ENCODE measurements around the gene PSMG3.

PSMG3 gene

GRCh38 chr7:1578513-1578912, 8.7 kb upstream of the PSMG3 start:
- DNase-seq, result no peak

GRCh38 chr7:1576521-1577253, 6.9 kb upstream of the PSMG3 start:
- no peak for DNase-seq

GRCh38 chr7:1575809-1576208, 6.0 kb upstream of the PSMG3 start:
- no peak for DNase-seq

GRCh38 chr7:1572111-1572822, 2.4 kb upstream of the PSMG3 start:
- DNase-seq, result no peak

GRCh38 chr7:1569440-1569832, 396 bp downstream of the PSMG3 start:
- DNase-seq, result no peak

GRCh38 chr7:1569016-1569415, 816 bp downstream of the PSMG3 start:
- DNase-seq, result no peak

- DNase-seq, result no peak
These were observed 1.8 kb downstream of the PSMG3 start for GRCh38 chr7:1567896-1568510.

GRCh38 chr7:1567049-1567771, 2.6 kb downstream of the PSMG3 start:
- DNase-seq, result peak; percentile 70

- no peak for DNase-seq
These were observed 3.2 kb downstream of the PSMG3 start for GRCh38 chr7:1566687-1567048.

GRCh38 chr7:1564603-1565022, 5.2 kb downstream of the PSMG3 start:
- DNase-seq, result no peak

- no peak for DNase-seq
These were observed 5.7 kb downstream of the PSMG3 start for GRCh38 chr7:1563981-1564602.

GRCh38 chr7:1562597-1563051, 7.2 kb downstream of the PSMG3 start:
- peak; percentile 67 for DNase-seq

GRCh38 chr7:1562116-1562515, 7.7 kb downstream of the PSMG3 start:
- DNase-seq, result no peak

- DNase-seq, result no peak
These were observed 8.5 kb downstream of the PSMG3 start for GRCh38 chr7:1561036-1561940.

- no peak for DNase-seq
These were observed 9.2 kb downstream of the PSMG3 start for GRCh38 chr7:1560620-1561031.

- DNase-seq, result no peak
These were observed 9.9 kb downstream of the PSMG3 start for GRCh38 chr7:1559626-1560590.

- no peak for DNase-seq
These were observed 10.8 kb downstream of the PSMG3 start for GRCh38 chr7:1558841-1559625.

GRCh38 chr7:1558181-1558811, 11.5 kb downstream of the PSMG3 start:
- no peak for DNase-seq

GRCh38 chr7:1557771-1558170, 12.1 kb downstream of the PSMG3 start:
- no peak for DNase-seq
